ENCODE results near the gene BRINP3.

- TF ChIP-seq CTCF (IDR thresholded peaks at IDR 0.05) (no peak), POLR2A (IDR thresholded peaks at IDR 0.05) (no peak), POLR2AphosphoS5 (IDR thresholded peaks at IDR 0.05) (no peak)
Measured at GRCh38 chr1:190484045-190484444, 6.4 kb upstream of the BRINP3 start.
